OCI-LY1 (cell line): ENCODE results near the gene PEX10.

Experiments
- EZH2 ChIP-seq: fragments of 200-600 bp; sonication (generic), shearing (Covaris generic); IDR thresholded peaks from 2 replicates; pipeline ENCODE4 v1.8.0; 2017; ENCODE audit warnings: borderline replicate concordance, mixed run types, mild to moderate bottlenecking, antibody characterized with exemption, low read length, moderate library complexity, mixed read lengths
- TF ChIP-seq, protein P1 (sequence below): fragments of 200-600 bp; sonication (generic), shearing (Covaris generic); IDR thresholded peaks from 2 replicates; pipeline ENCODE4 v1.5.1; 2017; ENCODE audit warnings: mild to moderate bottlenecking, antibody characterized with exemption, low read length, moderate library complexity, mixed read lengths

GRCh38 chr1:2412395-2412772, at the start of gene PEX10:
- TF ChIP-seq, protein P1, sequence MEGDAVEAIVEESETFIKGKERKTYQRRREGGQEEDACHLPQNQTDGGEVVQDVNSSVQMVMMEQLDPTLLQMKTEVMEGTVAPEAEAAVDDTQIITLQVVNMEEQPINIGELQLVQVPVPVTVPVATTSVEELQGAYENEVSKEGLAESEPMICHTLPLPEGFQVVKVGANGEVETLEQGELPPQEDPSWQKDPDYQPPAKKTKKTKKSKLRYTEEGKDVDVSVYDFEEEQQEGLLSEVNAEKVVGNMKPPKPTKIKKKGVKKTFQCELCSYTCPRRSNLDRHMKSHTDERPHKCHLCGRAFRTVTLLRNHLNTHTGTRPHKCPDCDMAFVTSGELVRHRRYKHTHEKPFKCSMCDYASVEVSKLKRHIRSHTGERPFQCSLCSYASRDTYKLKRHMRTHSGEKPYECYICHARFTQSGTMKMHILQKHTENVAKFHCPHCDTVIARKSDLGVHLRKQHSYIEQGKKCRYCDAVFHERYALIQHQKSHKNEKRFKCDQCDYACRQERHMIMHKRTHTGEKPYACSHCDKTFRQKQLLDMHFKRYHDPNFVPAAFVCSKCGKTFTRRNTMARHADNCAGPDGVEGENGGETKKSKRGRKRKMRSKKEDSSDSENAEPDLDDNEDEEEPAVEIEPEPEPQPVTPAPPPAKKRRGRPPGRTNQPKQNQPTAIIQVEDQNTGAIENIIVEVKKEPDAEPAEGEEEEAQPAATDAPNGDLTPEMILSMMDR, result no peak
- TF ChIP-seq EZH2, result no peak
